ENCODE data around the gene UNC119.
"Not testable (repeated sequence)": the region's sequence is repeated elsewhere in the genome, so short reads cannot be mapped to it uniquely, and the experiment has no call there.

UNC119 gene

GRCh38 chr17:28540231-28540630 lies 12.2 kb downstream of the UNC119 start:
- no peak for DNase-seq

- DNase-seq = no peak
Measured at GRCh38 chr17:28538296-28538895, 14.0 kb downstream of the UNC119 start.

GRCh38 chr17:28537219-28537610 lies 15.2 kb downstream of the UNC119 start:
- DNase-seq = no peak

- DNase-seq = no peak
Measured at GRCh38 chr17:28536532-28537218, 15.7 kb downstream of the UNC119 start.

DNA sequence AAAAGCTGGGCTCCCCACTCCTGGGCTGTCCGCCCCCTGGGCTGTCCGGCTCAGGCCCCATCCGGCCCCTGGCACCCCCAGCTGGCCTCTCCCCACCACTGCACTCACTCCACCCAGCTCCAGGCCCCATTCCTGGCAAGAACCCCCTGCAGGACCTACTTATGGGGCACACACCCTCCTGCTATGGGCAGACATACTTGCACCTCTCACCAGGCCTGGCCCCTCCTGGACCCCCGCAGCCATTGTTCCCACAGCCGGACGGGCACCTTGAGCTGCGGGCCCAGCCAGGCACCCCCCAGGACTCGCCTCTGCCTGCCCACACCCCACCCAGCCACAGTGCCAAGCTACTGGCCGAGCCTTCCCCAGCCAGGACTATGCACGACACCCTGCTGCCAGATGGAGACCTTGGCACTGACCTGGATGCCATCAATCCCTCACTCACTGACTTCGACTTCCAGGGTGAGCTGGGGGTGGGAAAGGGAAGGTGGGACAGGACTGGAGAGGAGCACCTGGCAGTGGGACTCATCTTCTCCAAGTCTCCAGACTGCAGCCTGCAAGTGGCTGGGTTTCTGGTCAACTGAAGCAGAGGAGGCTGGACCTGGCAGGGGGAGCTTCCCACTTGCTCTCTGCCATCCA lies 17.6 kb downstream of the UNC119 start:
- DNase-seq = no peak

DNA sequence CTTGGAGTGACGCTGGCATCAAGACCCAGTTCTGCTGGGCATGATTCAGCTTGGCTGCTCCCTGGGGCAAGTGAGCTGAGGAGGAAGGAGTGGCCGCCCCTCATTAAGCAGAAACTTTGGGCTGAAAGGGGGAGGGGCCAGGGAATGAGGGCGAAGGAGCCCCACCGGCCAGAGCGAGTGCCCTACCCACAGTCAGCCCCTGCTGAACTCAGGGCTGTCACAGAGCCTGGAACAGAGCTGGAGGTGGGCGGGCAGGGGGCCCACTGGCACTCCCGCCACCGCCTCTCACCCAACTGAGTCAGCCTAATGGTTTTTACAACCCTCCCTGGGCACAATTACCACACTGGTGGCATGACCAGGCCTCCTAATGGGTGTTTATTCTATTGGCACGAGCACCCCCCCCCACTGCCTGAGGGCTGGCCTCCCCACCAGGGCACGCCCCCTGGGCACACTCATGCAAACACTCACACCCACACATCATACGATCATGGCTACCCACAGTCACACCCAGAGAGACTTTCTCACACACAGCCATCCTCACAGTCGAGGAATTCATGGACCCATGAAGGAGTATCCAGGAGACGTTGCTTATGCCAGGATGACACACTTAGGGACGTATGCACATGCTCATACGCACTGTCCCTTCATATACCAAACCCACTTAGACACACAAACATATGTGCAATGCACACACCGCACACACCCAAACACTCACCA lies 19.2 kb downstream of the UNC119 start:
- DNase-seq = no peak

DNA sequence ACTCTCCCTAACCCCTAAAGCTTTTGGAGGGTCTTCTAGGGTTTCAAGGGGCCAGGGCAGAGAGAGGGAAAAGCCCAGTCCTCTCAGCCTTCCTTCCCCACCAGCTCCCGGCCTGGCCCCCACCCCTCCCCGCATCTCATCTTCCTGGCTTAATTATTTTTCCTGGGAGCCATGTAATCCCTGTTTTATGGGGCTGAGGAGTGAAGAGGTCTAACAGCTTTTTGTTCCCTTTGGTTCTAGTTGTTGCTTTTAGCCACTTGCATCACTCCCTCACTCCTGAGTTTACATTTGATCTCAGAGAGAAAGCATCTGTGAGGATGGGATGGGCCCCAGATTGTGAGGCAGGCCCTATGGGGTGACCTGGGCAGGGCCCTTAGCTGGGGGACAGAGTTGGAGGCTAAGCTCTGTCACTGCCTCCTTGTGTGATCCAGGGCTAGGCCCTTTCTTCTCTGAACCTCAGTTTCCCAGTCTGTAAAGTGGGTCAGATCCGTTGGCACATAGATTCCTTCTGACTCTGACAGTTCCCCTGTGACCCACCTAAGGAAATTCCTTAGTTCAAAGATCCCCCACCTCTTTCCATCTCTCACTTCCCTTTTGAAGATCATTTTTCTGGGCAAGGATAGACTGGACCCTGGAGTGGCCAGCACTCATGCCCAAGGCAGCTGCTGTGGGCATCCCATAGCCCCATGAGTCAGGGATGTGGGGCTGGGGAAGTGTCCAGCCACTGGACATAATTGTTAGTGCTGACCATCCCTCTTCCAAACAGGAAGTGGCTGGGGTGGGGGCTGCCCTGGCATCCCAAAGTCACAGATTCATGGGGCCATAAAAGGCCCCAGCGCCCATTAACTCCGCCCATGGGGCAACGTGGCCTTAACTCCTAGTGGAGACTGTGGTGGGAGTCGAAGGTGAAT lies 20.1 kb downstream of the UNC119 start:
- no peak for DNase-seq

GRCh38 chr17:28530926-28531325 lies 21.5 kb downstream of the UNC119 start:
- no peak for DNase-seq

GRCh38 chr17:28530250-28530649 lies 22.2 kb downstream of the UNC119 start:
- no peak for DNase-seq

- no peak for DNase-seq
Measured at GRCh38 chr17:28529013-28529400, 23.4 kb downstream of the UNC119 start.

- DNase-seq = no peak
Measured at GRCh38 chr17:28528327-28529012, 24.0 kb downstream of the UNC119 start.

GRCh38 chr17:28527859-28528258 lies 24.6 kb downstream of the UNC119 start:
- DNase-seq = no peak

DNA sequence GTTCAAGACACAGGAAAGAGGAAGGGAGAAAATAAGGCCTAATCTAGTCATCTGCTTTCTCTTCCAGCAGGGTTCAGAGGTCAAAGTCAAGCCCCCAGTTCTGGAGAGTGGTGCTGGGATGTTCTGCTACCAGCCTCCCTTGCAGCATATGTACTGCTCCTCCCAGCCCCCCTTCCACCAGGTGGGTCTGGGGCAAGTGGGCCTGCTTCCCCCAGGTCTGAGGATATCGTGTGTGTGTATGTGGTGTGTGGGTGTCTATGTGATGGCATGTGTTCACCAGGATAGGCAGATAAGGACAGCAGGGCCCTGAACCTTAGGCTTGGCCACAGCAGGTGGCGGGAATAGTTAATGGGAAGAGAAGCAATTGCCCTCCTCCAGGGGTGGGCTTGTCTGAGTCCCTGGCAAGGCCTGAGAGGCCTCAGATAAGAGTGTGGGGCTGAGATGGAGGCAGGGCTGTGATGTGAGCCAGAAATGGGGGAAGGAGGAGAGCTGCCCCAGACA lies 25.2 kb downstream of the UNC119 start:
- DNase-seq = no peak

GRCh38 chr17:28526381-28526780 lies 26.0 kb downstream of the UNC119 start:
- DNase-seq = no peak

DNA sequence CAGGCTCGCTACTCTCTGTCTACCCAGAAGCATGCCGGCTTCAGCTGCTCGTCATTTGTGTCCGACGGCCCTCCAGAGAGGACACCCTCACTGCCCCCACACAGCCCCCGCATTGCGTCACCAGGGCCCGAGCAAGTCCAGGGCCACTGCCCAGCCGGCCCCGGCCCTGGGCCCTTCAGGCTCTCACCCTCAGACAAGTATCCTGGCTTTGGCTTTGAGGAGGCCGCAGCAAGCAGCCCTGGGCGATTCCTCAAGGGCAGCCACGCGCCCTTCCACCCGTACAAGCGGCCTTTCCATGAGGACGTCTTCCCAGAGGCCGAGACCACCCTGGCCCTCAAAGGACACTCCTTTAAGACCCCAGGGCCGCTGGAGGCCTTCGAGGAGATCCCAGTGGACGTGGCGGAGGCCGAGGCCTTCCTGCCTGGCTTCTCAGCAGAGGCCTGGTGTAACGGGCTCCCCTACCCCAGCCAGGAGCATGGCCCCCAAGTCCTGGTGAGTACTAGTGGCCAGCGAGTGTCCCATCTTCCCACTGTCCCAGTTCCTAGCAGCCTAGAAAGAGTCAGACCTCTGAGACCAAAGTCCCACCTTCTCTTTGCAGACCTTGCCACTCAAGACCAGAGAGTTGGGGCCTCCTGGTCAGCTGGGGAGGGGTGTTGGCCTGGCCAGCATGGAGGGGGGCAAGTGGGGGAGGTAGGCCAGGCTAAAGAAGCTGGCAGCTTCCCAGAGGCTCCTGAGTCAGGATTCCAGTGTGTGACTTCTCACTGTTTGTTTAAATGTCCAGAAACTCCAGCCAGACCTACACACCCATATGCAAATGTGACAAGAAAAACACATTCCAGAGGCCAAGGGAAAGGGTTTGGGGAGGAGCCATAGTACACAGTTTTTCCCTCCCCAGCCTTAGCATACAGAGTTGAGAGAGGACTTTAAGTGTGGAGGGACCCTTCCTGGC lies 27.7 kb downstream of the UNC119 start:
- DNase-seq = no peak

- no peak for DNase-seq
Measured at GRCh38 chr17:28523876-28524275, 28.5 kb downstream of the UNC119 start.

GRCh38 chr17:28523186-28523585 lies 29.2 kb downstream of the UNC119 start:
- no peak for DNase-seq

GRCh38 chr17:28522281-28522680 lies 30.1 kb downstream of the UNC119 start:
- DNase-seq = not testable (repeated sequence)

DNA sequence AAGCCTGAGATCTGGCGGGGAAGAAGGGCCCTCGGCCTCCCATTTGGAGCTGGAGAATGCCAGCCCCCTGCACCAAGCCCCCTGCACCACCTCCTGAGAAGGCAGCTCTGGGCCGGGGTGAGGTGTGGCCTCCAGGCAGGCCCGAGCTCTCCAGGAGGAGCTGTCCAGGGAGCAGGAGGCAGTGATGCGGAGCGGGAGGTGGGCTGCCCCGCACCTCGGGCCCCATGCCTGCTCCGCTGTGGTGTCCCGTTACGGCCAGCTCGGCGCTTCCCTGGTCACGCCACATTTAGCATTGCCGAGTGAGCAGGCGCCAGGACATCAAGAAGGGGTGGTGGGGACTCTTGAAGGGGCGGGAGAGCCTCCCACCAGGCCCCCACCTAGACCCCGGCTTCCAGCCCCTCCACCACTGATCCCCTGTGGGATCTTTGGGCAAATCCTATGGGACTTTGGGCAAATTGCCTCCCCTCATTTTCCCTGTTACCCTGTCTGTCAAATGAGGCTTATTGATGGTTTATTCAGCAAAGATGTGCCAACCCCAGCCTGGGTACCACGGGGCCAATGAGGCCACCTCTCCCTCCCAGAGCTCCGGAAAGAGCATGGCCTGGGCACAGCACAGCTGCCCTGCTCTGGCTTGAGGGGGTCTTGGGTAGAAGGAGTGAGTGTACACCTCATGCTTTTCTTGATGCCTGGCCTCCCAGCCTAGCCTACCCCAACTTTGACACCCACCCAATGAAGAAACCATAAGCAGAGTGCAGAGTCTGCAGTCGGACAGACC lies 30.9 kb downstream of the UNC119 start:
- DNase-seq = no peak

DNA sequence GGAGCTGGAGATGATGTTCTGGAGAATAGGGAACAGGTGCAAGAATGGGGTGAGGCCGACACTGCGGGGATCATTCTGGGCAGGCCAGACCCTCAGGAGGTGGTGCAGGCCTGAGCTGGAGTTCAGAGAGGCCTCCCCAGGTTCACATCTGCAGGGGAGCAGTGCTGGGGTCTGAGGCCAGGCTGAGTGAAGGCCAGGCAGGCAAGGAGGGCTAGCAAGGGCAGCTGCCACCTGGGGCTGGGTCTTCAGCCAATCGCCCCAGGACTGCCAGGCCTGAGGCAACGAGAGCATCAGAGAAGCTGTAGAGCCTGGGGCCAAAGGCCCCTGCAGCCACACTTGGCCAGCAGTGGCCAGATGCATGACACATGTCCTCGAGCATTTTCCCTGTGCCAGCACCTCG lies 31.7 kb downstream of the UNC119 start:
- no peak for DNase-seq

Measured in right hindlimb (tissue), 1 donor.